ENCODE results near the gene NFIA.

Gene NFIA

GRCh38 chr1:61343734-61344420 lies 261.5 kb downstream of the NFIA start:
- DNase-seq: no peak

GRCh38 chr1:61344696-61345095 lies 262.3 kb downstream of the NFIA start:
- no peak for DNase-seq

DNA sequence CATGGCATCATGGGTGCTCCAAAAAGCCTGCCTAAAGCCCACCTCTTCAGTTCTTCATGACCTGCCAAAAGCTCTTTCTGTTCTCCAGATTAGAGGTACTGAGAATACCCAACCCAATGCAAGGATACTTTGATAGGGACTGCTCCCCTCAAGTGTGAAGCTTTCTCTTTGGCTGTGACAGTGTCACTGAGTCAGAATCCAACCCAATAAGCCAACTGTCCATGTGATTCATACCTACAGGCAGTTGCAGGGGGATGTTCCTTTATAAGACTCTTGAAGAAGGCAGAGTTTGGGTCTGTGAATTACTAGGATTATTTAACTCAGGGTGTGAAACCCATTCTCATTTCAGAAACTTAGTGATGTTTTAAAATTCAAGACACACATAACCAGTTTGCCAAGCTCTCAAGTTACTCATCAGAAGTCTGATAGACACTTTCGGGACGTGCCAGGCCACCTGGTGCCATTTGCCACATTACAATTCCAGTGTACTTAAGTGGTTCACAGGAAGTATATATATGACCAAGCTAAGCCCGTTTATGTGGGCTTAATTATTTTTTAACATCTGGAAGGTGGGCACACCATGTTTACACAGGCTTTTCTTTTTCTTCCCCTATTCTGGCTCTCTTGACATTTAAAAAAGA lies 265.8 kb downstream of the NFIA start:
- no peak for DNase-seq

GRCh38 chr1:61352845-61353435 lies 270.6 kb downstream of the NFIA start:
- no peak for DNase-seq

DNA sequence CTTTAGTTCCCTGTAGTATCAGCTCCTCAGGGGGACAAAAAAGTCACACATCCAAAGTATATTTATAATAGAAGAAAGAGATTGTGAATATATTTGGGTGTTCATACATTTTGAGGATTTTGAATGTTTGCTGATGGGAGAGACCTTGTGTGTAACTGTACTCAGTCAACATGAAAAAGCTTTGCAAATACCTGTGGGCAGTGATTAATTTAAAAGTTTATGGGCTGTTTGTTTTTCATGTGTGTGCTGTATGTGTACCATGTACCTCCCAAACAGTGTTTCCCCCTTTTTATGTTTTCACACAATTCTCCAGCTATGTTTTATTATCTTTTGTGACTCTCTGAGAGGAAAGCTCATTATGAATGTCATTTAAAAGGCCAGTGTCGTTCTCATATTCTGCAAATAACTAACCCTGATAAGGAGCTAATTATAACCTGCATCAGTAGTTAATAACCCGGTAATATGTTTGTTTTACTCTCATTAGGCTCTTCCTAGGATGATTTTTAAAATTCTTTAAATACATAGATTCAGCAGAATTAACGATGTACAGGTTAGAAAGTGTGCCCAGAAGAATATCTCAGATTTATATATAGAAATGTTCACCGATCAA lies 271.5 kb downstream of the NFIA start:
- no peak for DNase-seq

DNA sequence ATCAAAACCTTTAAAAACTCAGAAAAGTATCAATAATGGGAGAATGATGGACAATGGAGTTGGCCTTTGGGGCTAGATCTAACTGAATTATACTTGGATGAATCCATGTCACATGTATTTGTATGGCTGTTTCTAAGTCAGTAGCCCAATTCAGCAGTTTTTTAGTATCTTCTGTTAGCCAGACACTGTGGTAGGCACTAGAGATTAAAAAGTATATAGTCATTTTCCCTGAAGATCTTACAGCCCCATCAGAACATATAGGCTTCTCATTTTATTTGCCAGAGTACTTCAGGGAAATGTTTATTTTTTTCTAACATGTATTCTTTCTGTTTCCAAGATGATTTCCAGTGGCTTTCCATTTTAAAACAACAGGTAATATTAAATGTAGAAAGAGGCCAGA lies 273.7 kb downstream of the NFIA start:
- no peak for DNase-seq

- DNase-seq: no peak
These were observed 274.6 kb downstream of the NFIA start for GRCh38 chr1:61356995-61357394.

DNA sequence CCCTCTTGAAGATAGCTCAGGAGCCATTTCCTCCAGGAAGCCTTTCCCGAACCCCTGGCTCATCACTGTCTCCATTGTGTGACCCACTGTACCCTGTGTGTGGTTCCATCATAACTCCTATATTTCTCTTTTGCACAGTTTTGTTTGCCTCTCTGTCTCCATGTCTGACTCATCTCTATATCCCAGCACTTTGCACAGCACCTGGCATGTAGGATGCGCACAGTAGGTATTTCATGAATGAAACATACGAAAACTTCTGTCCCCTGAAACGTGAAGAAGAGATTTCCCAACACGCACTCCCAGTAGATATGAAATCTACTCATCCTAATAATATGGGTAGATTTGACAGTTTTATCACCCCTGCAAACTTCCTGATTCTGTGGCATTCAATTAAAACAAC lies 275.2 kb downstream of the NFIA start:
- DNase-seq: no peak

DNA sequence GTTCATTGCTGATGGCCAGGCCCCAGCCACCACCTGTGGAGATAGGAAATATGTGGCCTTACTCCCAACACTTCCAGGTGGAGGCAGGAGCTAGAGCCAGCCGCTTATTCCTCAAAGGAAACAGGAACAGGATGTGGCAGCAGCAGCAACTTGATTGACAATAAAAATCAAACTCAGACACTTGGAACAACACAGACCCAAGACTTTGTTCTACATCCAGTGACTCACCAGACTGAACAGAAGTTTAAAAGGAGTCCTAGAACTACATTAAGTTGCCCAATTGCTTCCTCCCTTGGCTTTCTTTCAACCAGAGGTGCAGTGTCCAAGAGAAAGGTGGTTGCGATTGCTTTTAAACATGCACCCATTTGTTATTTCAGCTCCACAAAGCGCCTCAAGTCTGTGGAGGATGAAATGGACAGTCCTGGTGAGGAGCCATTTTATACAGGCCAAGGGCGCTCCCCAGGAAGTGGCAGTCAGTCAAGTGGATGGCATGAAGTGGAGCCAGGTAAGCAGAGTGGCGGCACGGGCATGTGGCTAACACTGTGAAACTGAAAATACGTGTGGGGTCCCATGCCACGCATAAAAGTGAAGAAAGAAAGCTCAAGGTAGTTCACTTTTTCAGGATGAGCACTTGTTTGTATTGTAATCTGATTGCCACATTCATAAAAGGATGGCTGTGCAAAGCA lies 276.6 kb downstream of the NFIA start:
- no peak for DNase-seq

DNA sequence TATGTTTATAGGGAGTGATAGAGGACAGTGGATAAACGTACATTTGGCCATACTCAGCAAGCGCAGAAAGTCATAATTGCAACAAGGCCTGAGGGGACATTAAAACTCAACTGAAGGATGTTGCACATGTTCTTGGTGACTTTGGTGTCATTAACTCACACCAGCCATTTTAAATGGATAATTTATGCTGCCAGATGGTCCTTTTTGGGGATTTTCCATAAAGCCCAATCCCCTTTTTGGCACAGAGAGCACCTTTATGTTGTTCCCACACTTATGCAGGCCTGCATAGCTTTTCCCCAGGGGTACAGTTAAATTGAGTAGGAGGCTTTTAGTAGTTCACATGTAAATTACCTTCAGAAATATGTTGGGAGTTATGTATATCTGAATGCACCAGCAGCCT lies 279.6 kb downstream of the NFIA start:
- no peak for DNase-seq

DNA sequence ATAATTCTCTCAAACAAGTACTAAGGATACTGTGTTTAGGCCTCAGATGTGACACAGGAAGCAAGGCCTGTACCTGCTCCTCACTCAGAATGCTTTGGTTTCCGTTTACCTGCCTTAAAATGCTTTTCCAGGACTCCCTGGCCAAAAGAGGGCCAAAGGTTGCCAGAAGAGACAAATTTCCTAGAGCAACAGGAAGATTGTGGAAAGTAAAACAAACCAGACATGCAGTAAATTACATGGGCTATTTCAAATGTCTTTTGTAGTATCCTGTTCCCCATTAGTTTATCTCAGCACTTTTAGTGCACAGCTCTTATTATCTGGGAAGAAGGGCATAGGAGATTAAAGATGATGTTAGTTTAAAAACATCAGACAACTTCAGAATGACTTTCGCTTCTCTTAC lies 280.0 kb downstream of the NFIA start:
- no peak for DNase-seq

DNA sequence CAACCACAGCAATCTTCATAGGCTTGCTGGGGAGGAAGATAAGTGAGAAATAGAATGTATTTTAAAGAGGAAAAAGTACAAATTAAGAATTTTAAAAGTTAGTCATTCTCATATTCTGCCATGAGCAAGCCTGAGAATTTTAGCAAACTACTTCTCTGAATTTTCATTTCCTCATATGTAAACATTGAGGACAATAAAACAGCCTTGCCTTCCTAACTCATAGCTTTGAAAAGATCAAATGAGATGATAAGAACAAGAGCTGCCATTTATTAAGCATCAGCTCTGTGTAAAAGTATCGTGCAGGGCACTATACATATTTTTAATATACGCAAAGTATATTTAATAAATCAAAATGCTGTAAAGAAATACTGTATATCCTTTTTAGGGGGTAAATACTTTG lies 286.0 kb downstream of the NFIA start:
- no peak for DNase-seq

DNA sequence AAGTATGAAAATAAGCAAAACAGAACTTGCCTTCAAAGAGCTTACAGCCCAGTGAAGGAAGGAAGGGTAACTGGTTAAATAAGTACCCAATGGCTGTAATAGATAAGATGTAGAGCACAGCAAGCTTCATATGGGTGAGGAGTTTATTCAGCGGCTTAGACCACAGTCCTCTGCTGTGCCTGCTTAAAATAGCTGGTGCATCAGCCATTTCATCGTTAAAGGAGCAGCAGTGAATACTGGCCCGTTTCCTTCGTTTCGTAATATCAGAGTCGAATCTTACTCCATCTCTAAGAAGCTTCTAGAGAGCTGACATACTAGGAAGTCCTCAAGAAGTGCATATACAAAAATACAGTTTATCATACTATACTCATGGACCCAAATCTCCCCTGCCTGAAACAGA lies 286.5 kb downstream of the NFIA start:
- DNase-seq: no peak

GRCh38 chr1:61370177-61370912 lies 288.0 kb downstream of the NFIA start:
- DNase-seq: no peak

- no peak for DNase-seq
These were observed 288.5 kb downstream of the NFIA start for GRCh38 chr1:61370913-61371279.

- no peak for DNase-seq
These were observed 290.6 kb downstream of the NFIA start for GRCh38 chr1:61372944-61373343.

GRCh38 chr1:61374156-61374555 lies 291.8 kb downstream of the NFIA start:
- no peak for DNase-seq

- DNase-seq: no peak
These were observed 292.9 kb downstream of the NFIA start for GRCh38 chr1:61375082-61375880.

- DNase-seq: no peak
These were observed 293.8 kb downstream of the NFIA start for GRCh38 chr1:61376151-61376550.

DNA sequence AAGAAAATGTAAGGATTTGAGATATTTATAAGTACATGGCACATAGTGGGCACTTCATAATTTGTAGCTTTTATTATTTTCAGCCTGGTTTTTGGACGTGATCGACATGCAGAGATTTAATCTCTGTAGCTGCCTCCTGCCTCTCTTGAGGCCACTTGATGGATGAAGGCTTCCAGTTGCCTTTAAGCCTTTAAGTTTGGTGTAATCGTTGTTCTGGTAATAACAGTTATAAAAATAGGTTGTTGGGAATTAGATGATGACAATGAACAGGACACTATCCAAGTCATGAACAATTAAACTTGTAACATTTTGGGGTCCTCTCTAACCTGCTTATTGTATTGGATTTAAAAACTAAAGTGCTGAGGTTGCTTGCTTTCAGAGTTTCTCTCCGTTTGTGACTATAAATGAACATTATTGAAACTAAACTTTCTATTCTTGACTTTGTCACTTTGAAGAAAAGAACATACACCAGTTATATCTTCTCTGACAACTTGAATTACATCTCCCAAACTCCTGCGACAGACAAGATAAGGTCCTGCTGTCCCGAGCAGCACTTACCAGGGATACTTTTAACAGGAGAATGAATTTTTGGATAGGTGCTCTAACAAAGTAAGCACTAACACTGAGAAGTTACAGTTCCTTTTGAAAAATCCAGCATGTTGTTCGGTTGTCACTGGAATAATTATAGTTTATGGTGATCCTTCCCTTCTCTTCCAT lies 295.0 kb downstream of the NFIA start:
- DNase-seq: no peak

Data from inflammatory macrophage (primary cell).